ENCODE results near the gene WDFY2. TPM values are rescaled to one million over a fixed set of nuclear protein-coding genes. Genes with fewer than 3 reads are reported as not detected.
A peak's percentile ranks its signal among the peaks of the same experiment; 100 is the strongest.

The WDFY2 gene
- total and polyA plus RNA-seq, 2 of the 13 experiments (the other 11 are each of a cell fraction or from before 2014, with no cell fraction given): 22.6 to 27.0 TPM

DNA sequence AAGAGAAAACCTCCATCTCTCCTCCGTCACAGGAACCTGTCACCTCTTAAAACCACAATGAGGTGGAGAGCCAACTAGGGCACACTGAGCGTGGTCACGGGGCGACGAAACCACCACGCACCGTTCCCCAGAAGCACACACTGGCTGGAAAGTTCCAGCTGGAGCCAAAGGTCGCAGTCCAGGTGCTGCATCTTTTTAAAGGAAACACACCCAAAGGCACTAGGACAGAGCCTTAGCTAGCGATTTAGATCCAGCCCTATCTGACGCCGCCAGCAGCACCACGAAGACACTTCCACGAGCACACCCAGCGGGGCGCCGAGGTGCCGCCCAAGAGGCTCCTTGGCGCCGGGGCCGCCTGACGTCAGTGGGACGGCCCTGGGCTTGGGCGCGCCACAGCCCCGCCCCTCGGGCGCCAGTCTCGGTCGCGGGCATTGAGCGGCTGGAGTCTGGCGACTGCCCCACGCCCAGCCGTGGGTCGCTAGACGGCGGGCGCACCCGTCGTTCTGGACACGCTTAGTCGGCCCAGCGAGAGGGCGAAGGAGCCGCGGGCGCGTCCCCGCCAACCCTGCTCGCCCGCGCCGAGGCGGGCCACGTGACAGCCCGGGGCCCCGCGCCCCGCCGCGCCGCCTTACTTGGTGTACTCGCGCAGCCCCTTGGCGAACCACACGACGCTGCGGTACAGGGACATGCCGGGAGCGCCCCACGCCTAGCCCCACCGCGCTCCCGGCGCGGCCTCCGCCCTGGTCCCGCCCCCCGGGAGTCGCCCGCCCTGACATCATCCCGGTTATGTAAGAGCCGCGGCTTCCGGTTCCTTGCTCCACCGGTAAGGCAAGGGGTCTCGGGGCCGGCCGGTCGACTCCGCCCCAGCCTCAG, 219.4 kb downstream of the WDFY2 start, which contains the start of gene DHRS12 (continued):
- TF ChIP-seq ASH2L (IDR thresholded peaks at IDR 0.05; ENCODE audit: insufficient read length, low read depth, low read length) (peak; percentile 70), ZNF570 (CRISPR knock-in tag; IDR thresholded peaks at IDR 0.05; ENCODE audit: borderline replicate concordance) (peak; percentile 34; the same call in 1 of the 2 replicates), YEATS4 (CRISPR knock-in tag; IDR thresholded peaks at IDR 0.05; ENCODE audit: borderline replicate concordance) (peak; percentile 97), AGO2 (optimal IDR thresholded peaks at IDR 0.05; ENCODE audit: low read depth, low read length) (peak; percentile 95), NFRKB (IDR thresholded peaks at IDR 0.05) (no peak), ZFP37 (CRISPR knock-in tag; IDR thresholded peaks at IDR 0.05; ENCODE audit: borderline replicate concordance) (0 out of 2 replicates have a peak, but pooled peaks have one; percentile 20), PLRG1 (conservative IDR thresholded peaks at IDR 0.05) (no peak), MED8 (CRISPR knock-in tag; IDR thresholded peaks at IDR 0.05; ENCODE audit: insufficient replicate concordance) (no peak), ZNF7 (CRISPR knock-in tag; IDR thresholded peaks at IDR 0.05) (no peak), ZNF589 (CRISPR knock-in tag; conservative IDR thresholded peaks at IDR 0.05) (0 out of 2 replicates have a peak, but pooled peaks have one; percentile 61), JUN (CRISPR knock-in tag; IDR thresholded peaks at IDR 0.05) (no peak; the same call in 1 of the 2 replicates), MBD4 (IDR thresholded peaks at IDR 0.05; ENCODE audit: borderline replicate concordance, low read length) (no peak)
- TF ChIP-seq, protein P1, sequence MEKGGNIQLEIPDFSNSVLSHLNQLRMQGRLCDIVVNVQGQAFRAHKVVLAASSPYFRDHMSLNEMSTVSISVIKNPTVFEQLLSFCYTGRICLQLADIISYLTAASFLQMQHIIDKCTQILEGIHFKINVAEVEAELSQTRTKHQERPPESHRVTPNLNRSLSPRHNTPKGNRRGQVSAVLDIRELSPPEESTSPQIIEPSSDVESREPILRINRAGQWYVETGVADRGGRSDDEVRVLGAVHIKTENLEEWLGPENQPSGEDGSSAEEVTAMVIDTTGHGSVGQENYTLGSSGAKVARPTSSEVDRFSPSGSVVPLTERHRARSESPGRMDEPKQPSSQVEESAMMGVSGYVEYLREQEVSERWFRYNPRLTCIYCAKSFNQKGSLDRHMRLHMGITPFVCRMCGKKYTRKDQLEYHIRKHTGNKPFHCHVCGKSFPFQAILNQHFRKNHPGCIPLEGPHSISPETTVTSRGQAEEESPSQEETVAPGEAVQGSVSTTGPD (CRISPR knock-in tag; IDR thresholded peaks at IDR 0.05): no peak
- TF ChIP-seq, protein P2, sequence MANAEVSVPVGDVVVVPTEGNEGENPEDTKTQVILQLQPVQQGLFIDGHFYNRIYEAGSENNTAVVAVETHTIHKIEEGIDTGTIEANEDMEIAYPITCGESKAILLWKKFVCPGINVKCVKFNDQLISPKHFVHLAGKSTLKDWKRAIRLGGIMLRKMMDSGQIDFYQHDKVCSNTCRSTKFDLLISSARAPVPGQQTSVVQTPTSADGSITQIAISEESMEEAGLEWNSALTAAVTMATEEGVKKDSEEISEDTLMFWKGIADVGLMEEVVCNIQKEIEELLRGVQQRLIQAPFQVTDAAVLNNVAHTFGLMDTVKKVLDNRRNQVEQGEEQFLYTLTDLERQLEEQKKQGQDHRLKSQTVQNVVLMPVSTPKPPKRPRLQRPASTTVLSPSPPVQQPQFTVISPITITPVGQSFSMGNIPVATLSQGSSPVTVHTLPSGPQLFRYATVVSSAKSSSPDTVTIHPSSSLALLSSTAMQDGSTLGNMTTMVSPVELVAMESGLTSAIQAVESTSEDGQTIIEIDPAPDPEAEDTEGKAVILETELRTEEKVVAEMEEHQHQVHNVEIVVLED (CRISPR knock-in tag; IDR thresholded peaks at IDR 0.05; ENCODE audit: borderline replicate concordance): 0 out of 2 replicates have a peak, but pooled peaks have one; percentile 22
- TF ChIP-seq, protein P3, sequence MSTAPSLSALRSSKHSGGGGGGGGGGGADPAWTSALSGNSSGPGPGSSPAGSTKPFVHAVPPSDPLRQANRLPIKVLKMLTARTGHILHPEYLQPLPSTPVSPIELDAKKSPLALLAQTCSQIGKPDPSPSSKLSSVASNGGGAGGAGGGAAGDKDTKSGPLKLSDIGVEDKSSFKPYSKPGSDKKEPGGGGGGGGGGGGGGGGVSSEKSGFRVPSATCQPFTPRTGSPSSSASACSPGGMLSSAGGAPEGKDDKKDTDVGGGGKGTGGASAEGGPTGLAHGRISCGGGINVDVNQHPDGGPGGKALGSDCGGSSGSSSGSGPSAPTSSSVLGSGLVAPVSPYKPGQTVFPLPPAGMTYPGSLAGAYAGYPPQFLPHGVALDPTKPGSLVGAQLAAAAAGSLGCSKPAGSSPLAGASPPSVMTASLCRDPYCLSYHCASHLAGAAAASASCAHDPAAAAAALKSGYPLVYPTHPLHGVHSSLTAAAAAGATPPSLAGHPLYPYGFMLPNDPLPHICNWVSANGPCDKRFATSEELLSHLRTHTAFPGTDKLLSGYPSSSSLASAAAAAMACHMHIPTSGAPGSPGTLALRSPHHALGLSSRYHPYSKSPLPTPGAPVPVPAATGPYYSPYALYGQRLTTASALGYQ (CRISPR knock-in tag; IDR thresholded peaks at IDR 0.05): no peak

Data from HepG2 (cell line).